GM23338 (cell line): ENCODE data around the gene CANT1.

Experiments
- CREB1 ChIP-seq: fragments of 250-450 bp; sonication (Bioruptor Pico); IDR thresholded peaks from 2 replicates; pipeline ENCODE4 v1.5.0; 2020; ENCODE audit warnings: low read depth, mild to moderate bottlenecking, moderate library complexity
- EZH2 ChIP-seq: fragments of 200-600 bp; sonication (generic); IDR thresholded peaks from one replicate; pipeline ENCODE4 v1.8.0; 2017; ENCODE audit warnings: antibody characterized with exemption, mild to moderate bottlenecking, low read depth; ENCODE audit not compliant: unreplicated experiment
- EZH2phosphoT487 ChIP-seq: fragments of 200-600 bp; sonication (generic); IDR thresholded peaks from one replicate; pipeline ENCODE4 v1.8.1; 2018; ENCODE audit warnings: antibody characterized with exemption; ENCODE audit not compliant: unreplicated experiment
- JUNB ChIP-seq: IDR thresholded peaks from one replicate; pipeline ENCODE4 v1.6.1; 2016; ENCODE audit warnings: antibody characterized with exemption; ENCODE audit not compliant: unreplicated experiment
- NANOG ChIP-seq: IDR thresholded peaks from 2 replicates; pipeline ENCODE4 v1.6.1; 2016; ENCODE audit warnings: antibody characterized with exemption, borderline replicate concordance
- POLR2AphosphoS5 ChIP-seq: IDR thresholded peaks from 2 replicates; pipeline ENCODE4 v1.6.1; 2016; ENCODE audit warnings: antibody characterized with exemption, low read depth
- REST ChIP-seq: IDR thresholded peaks from one replicate; pipeline ENCODE4 v1.6.1; 2018; ENCODE audit warnings: antibody characterized with exemption; ENCODE audit not compliant: unreplicated experiment
- STAT1 ChIP-seq: IDR thresholded peaks from one replicate; pipeline ENCODE4 v1.6.1; 2016; ENCODE audit warnings: antibody characterized with exemption; ENCODE audit not compliant: unreplicated experiment
- ZNF114 ChIP-seq: fragments of 250-450 bp; sonication (Bioruptor Pico); IDR thresholded peaks from 2 replicates; pipeline ENCODE4 v1.5.0; 2020; ENCODE audit warnings: mild to moderate bottlenecking, moderate library complexity
- ZNF331 ChIP-seq: fragments of 250-450 bp; sonication (Bioruptor Pico); IDR thresholded peaks from 2 replicates; pipeline ENCODE4 v1.5.0; 2020; ENCODE audit warnings: low read depth, mild to moderate bottlenecking, moderate library complexity
- ZNF462 ChIP-seq: fragments of 250-450 bp; sonication (Bioruptor Pico); IDR thresholded peaks from 2 replicates; pipeline ENCODE4 v1.5.0; 2020; ENCODE audit warnings: mild to moderate bottlenecking, moderate library complexity
- TF ChIP-seq, protein P1 (sequence below), 2 experiments: fragments of 200-600 bp in 1 of 2; sonication (generic) in 1 of 2; conservative IDR thresholded peaks; 2 replicates each; pipeline versions ENCODE4 v1.5.1 to v1.6.1; 2016 to 2017; ENCODE audit warnings: antibody characterized with exemption in 2 of 2, low read depth in 2 of 2, mild to moderate bottlenecking in 2 of 2, moderate library complexity in 1 of 2
- TF ChIP-seq, protein P2 (sequence below): IDR thresholded peaks from 2 replicates; pipeline ENCODE4 v1.6.1; 2016; ENCODE audit warnings: antibody characterized with exemption

DNA sequence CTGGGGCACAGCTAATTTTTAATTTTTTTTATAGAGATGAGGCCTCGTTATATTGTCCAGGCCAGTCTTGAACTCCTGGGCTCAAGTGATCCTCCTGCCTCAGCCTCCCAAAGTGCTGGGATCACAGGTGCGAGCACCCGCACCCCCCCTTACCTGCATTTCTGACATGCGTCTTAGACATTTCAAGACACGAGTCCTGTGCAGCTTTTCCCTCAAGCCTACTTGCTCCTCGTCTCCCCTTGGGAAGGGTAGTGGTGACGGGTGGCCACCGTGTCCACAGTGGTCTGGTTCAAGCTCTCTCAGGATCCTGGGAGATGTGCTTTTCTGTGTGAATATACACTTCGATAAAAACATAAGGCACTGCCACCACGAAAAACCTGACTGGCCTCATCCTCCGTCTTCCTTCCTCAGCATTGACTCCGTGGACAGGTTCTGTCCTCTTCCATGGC is 9.6 kb downstream of the CANT1 start:
- TF ChIP-seq, protein P1, sequence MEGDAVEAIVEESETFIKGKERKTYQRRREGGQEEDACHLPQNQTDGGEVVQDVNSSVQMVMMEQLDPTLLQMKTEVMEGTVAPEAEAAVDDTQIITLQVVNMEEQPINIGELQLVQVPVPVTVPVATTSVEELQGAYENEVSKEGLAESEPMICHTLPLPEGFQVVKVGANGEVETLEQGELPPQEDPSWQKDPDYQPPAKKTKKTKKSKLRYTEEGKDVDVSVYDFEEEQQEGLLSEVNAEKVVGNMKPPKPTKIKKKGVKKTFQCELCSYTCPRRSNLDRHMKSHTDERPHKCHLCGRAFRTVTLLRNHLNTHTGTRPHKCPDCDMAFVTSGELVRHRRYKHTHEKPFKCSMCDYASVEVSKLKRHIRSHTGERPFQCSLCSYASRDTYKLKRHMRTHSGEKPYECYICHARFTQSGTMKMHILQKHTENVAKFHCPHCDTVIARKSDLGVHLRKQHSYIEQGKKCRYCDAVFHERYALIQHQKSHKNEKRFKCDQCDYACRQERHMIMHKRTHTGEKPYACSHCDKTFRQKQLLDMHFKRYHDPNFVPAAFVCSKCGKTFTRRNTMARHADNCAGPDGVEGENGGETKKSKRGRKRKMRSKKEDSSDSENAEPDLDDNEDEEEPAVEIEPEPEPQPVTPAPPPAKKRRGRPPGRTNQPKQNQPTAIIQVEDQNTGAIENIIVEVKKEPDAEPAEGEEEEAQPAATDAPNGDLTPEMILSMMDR (conservative IDR thresholded peaks at IDR 0.05; ENCODE audit: low read depth in 2 of 2) = no peak
- TF ChIP-seq JUNB (no peak), EZH2phosphoT487 (no peak), POLR2AphosphoS5 (no peak), REST (no peak), EZH2 (no peak), NANOG (no peak), CREB1 (CRISPR knock-in tag) (no peak), ZNF114 (CRISPR knock-in tag) (no peak), STAT1 (no peak), ZNF331 (CRISPR knock-in tag) (no peak), ZNF462 (CRISPR knock-in tag) (no peak)
- TF ChIP-seq, protein P2, sequence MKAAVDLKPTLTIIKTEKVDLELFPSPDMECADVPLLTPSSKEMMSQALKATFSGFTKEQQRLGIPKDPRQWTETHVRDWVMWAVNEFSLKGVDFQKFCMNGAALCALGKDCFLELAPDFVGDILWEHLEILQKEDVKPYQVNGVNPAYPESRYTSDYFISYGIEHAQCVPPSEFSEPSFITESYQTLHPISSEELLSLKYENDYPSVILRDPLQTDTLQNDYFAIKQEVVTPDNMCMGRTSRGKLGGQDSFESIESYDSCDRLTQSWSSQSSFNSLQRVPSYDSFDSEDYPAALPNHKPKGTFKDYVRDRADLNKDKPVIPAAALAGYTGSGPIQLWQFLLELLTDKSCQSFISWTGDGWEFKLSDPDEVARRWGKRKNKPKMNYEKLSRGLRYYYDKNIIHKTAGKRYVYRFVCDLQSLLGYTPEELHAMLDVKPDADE = no peak
